GM23338 (cell line): ENCODE results near the gene PLCG2. TPM values are rescaled to one million over a fixed set of nuclear protein-coding genes. Genes with fewer than 3 reads are reported as not detected.

Source experiments
- ATAC-seq: fragments of 200-7000 bp; cut with Tn5 transposase; 3 replicates; pipeline ENCODE4 v1.9.1; 2020
- DNase-seq: peaks from one replicate; pipeline ENCODE4 v3.0.0-alpha.2; 2015; ENCODE audit warnings: low spot score
- H2AFZ ChIP-seq: fragments of 200-600 bp; sonication (generic); 2 replicates; pipeline ENCODE4 v1.8.0; 2016; ENCODE audit warnings: antibody characterized with exemption, mild to moderate bottlenecking, moderate library complexity
- H3F3A ChIP-seq: fragments of 200-600 bp; sonication (generic); replicated peaks from 2 replicates; pipeline ENCODE4 v1.8.0; 2017; ENCODE audit warnings: antibody characterized with exemption, mixed run types, low read depth
- H3K27ac ChIP-seq: fragments of 200-600 bp; sonication (generic); 2 replicates; pipeline ENCODE4 v1.6.1; 2016; ENCODE audit warnings: low read depth
- H3K27me3 ChIP-seq: fragments of 200-600 bp; sonication (generic); 2 replicates; pipeline ENCODE4 v1.8.0; 2016; ENCODE audit warnings: mild to moderate bottlenecking, mixed run types, moderate library complexity; ENCODE audit not compliant: insufficient read depth
- H3K36me3 ChIP-seq: fragments of 200-600 bp; sonication (generic); 2 replicates; pipeline ENCODE4 v1.8.0; 2016; ENCODE audit warnings: mild to moderate bottlenecking; ENCODE audit not compliant: insufficient read depth
- H3K4me1 ChIP-seq: fragments of 200-600 bp; sonication (generic); 2 replicates; pipeline ENCODE4 v1.8.0; 2016; ENCODE audit warnings: mild to moderate bottlenecking, moderate library complexity; ENCODE audit not compliant: insufficient read depth
- H3K4me2 ChIP-seq: fragments of 200-600 bp; sonication (generic); 2 replicates; pipeline ENCODE4 v1.7.1; 2017; ENCODE audit warnings: mixed run types
- H3K4me3 ChIP-seq: fragments of 200-600 bp; sonication (generic); 2 replicates; pipeline ENCODE4 v1.6.1; 2016; ENCODE audit warnings: mixed run types
- H3K79me2 ChIP-seq: fragments of 200-600 bp; sonication (generic); replicated peaks from 2 replicates; pipeline ENCODE4 v1.8.0; 2017; ENCODE audit warnings: mild to moderate bottlenecking; ENCODE audit not compliant: insufficient read depth
- H3K9me2 ChIP-seq: fragments of 200-600 bp; sonication (generic); 2 replicates; pipeline ENCODE4 v1.8.0; 2017; ENCODE audit not compliant: insufficient read depth
- H4K20me1 ChIP-seq: fragments of 200-600 bp; sonication (generic); replicated peaks from 2 replicates; pipeline ENCODE4 v1.8.0; 2017; ENCODE audit warnings: mild to moderate bottlenecking; ENCODE audit not compliant: insufficient read depth
- H3K27ac Mint-ChIP-seq: 2 replicates; pipeline ENCODE4 v1.8.0; 2020; ENCODE audit warnings: inconsistent platforms, mild to moderate bottlenecking, moderate library complexity, mixed read lengths
- H3K27me3 Mint-ChIP-seq: 3 replicates; pipeline ENCODE4 v1.8.0; 2022; ENCODE audit warnings: low read depth, mild to moderate bottlenecking, moderate library complexity, mixed read lengths, inconsistent platforms; ENCODE audit not compliant: insufficient read depth, poor library complexity
- H3K36me3 Mint-ChIP-seq: 3 replicates; pipeline ENCODE4 v1.8.0; 2021; ENCODE audit warnings: low read depth, mild to moderate bottlenecking, inconsistent platforms, moderate library complexity, mixed read lengths
- H3K4me1 Mint-ChIP-seq: 3 replicates; pipeline ENCODE4 v1.8.0; 2020; ENCODE audit warnings: mild to moderate bottlenecking, inconsistent platforms, mixed read lengths
- H3K4me3 Mint-ChIP-seq: 3 replicates; pipeline ENCODE4 v1.8.0; 2021; ENCODE audit warnings: moderate library complexity, mild to moderate bottlenecking, inconsistent platforms, mixed read lengths
- H3K9me3 Mint-ChIP-seq: 3 replicates; pipeline ENCODE4 v1.8.0; 2020; ENCODE audit warnings: moderate library complexity, mild to moderate bottlenecking, inconsistent platforms, mixed read lengths
- CREB1 ChIP-seq: fragments of 250-450 bp; sonication (Bioruptor Pico); IDR thresholded peaks from 2 replicates; pipeline ENCODE4 v1.5.0; 2020; ENCODE audit warnings: low read depth, mild to moderate bottlenecking, moderate library complexity
- ETS1 ChIP-seq: IDR thresholded peaks from 2 replicates; pipeline ENCODE4 v1.6.1; 2016; ENCODE audit warnings: antibody characterized with exemption
- EZH2phosphoT487 ChIP-seq: fragments of 200-600 bp; sonication (generic); IDR thresholded peaks from one replicate; pipeline ENCODE4 v1.8.1; 2018; ENCODE audit warnings: antibody characterized with exemption; ENCODE audit not compliant: unreplicated experiment
- JUNB ChIP-seq: IDR thresholded peaks from one replicate; pipeline ENCODE4 v1.6.1; 2016; ENCODE audit warnings: antibody characterized with exemption; ENCODE audit not compliant: unreplicated experiment
- NANOG ChIP-seq: IDR thresholded peaks from 2 replicates; pipeline ENCODE4 v1.6.1; 2016; ENCODE audit warnings: antibody characterized with exemption, borderline replicate concordance
- POLR2AphosphoS5 ChIP-seq: IDR thresholded peaks from 2 replicates; pipeline ENCODE4 v1.6.1; 2016; ENCODE audit warnings: antibody characterized with exemption, low read depth
- STAT1 ChIP-seq: IDR thresholded peaks from one replicate; pipeline ENCODE4 v1.6.1; 2016; ENCODE audit warnings: antibody characterized with exemption; ENCODE audit not compliant: unreplicated experiment
- polyA plus RNA-seq: library from polyadenylated mRNA; unstranded; fragments of >200 nt; fragmentation: Nextera tagmentation; extraction: Ambion mirVana; gene quantifications from 2 replicates; pipeline ENCODE4 v1.2.1, GENCODE V29; 2016
- total RNA-seq: library from RNA; depleted of rRNA; stranded (reverse); fragments of >200 nt; shearing (Covaris generic); gene quantifications from 2 replicates; pipeline ENCODE4 v1.2.3, GENCODE V29; 2014
- TF ChIP-seq, protein P1 (sequence below): fragments of 250-450 bp; sonication (Bioruptor Pico); IDR thresholded peaks from 2 replicates; pipeline ENCODE4 v1.5.0; 2020; ENCODE audit warnings: mild to moderate bottlenecking, moderate library complexity
- TF ChIP-seq, protein P2 (sequence below), 2 experiments: fragments of 200-600 bp in 1 of 2; sonication (generic) in 1 of 2; conservative IDR thresholded peaks; 2 replicates each; pipeline versions ENCODE4 v1.5.1 to v1.6.1; 2016 to 2017; ENCODE audit warnings: antibody characterized with exemption in 2 of 2, low read depth in 2 of 2, mild to moderate bottlenecking in 2 of 2, moderate library complexity in 1 of 2

Gene PLCG2
- total and polyA plus RNA-seq, 2 experiments from 2014 or later, result 2.4 to 5.9 TPM

DNA sequence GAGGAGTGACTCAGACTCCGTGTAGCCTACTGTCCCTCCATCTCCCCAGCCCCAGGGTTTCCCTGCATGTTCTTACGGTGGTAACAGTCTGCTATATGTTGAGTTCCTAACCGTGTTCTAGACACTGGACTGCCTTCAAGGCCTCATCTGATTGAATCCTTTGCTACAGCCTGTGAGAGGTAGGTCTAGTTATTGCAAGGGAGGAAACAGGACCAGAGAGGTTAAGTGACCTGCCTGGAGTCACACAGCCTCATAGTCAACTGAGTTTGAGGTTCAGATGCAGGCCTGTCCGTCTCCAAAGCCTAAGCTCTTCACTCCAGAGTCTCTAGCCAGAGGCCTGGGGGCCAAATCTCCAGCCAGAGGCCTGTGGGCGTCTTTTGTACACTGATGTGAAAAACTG lies 134.1 kb downstream of the PLCG2 start (continued):
- TF ChIP-seq, protein P1, sequence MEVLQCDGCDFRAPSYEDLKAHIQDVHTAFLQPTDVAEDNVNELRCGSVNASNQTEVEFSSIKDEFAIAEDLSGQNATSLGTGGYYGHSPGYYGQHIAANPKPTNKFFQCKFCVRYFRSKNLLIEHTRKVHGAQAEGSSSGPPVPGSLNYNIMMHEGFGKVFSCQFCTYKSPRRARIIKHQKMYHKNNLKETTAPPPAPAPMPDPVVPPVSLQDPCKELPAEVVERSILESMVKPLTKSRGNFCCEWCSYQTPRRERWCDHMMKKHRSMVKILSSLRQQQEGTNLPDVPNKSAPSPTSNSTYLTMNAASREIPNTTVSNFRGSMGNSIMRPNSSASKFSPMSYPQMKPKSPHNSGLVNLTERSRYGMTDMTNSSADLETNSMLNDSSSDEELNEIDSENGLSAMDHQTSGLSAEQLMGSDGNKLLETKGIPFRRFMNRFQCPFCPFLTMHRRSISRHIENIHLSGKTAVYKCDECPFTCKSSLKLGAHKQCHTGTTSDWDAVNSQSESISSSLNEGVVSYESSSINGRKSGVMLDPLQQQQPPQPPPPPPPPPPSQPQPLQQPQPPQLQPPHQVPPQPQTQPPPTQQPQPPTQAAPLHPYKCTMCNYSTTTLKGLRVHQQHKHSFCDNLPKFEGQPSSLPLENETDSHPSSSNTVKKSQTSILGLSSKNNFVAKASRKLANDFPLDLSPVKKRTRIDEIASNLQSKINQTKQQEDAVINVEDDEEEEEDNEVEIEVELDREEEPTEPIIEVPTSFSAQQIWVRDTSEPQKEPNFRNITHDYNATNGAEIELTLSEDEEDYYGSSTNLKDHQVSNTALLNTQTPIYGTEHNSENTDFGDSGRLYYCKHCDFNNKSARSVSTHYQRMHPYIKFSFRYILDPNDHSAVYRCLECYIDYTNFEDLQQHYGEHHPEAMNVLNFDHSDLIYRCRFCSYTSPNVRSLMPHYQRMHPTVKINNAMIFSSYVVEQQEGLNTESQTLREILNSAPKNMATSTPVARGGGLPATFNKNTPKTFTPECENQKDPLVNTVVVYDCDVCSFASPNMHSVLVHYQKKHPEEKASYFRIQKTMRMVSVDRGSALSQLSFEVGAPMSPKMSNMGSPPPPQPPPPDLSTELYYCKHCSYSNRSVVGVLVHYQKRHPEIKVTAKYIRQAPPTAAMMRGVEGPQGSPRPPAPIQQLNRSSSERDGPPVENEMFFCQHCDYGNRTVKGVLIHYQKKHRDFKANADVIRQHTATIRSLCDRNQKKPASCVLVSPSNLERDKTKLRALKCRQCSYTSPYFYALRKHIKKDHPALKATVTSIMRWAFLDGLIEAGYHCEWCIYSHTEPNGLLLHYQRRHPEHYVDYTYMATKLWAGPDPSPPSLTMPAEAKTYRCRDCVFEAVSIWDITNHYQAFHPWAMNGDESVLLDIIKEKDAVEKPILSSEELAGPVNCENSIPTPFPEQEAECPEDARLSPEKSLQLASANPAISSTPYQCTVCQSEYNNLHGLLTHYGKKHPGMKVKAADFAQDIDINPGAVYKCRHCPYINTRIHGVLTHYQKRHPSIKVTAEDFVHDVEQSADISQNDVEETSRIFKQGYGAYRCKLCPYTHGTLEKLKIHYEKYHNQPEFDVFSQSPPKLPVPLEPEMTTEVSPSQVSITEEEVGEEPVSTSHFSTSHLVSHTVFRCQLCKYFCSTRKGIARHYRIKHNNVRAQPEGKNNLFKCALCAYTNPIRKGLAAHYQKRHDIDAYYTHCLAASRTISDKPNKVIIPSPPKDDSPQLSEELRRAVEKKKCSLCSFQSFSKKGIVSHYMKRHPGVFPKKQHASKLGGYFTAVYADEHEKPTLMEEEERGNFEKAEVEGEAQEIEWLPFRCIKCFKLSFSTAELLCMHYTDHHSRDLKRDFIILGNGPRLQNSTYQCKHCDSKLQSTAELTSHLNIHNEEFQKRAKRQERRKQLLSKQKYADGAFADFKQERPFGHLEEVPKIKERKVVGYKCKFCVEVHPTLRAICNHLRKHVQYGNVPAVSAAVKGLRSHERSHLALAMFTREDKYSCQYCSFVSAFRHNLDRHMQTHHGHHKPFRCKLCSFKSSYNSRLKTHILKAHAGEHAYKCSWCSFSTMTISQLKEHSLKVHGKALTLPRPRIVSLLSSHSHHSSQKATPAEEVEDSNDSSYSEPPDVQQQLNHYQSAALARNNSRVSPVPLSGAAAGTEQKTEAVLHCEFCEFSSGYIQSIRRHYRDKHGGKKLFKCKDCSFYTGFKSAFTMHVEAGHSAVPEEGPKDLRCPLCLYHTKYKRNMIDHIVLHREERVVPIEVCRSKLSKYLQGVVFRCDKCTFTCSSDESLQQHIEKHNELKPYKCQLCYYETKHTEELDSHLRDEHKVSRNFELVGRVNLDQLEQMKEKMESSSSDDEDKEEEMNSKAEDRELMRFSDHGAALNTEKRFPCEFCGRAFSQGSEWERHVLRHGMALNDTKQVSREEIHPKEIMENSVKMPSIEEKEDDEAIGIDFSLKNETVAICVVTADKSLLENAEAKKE (CRISPR knock-in tag), result no peak
- TF ChIP-seq STAT1 (no peak), POLR2AphosphoS5 (no peak), CREB1 (CRISPR knock-in tag) (no peak), NANOG (no peak)

GRCh38 chr16:81917375-81917774 lies 138.3 kb downstream of the PLCG2 start:
- H3K36me3 Mint-ChIP-seq, result no peaks in the 10 kb centered on the region; the same call in 2 of the 3 replicates
- no peaks in the 10 kb centered on the region; the same call in 1 of the 2 replicates for H3K9me2 ChIP-seq
- no peak overlapping the region for H3K4me3 Mint-ChIP-seq
- TF ChIP-seq POLR2AphosphoS5 (no peak), JUNB (no peak), ETS1 (no peak), STAT1 (no peak), EZH2phosphoT487 (no peak)
- TF ChIP-seq, protein P2, sequence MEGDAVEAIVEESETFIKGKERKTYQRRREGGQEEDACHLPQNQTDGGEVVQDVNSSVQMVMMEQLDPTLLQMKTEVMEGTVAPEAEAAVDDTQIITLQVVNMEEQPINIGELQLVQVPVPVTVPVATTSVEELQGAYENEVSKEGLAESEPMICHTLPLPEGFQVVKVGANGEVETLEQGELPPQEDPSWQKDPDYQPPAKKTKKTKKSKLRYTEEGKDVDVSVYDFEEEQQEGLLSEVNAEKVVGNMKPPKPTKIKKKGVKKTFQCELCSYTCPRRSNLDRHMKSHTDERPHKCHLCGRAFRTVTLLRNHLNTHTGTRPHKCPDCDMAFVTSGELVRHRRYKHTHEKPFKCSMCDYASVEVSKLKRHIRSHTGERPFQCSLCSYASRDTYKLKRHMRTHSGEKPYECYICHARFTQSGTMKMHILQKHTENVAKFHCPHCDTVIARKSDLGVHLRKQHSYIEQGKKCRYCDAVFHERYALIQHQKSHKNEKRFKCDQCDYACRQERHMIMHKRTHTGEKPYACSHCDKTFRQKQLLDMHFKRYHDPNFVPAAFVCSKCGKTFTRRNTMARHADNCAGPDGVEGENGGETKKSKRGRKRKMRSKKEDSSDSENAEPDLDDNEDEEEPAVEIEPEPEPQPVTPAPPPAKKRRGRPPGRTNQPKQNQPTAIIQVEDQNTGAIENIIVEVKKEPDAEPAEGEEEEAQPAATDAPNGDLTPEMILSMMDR (conservative IDR thresholded peaks at IDR 0.05; ENCODE audit: low read depth in 2 of 2), result no peak

More at GRCh38 chr16:81917375-81917774, 138.3 kb downstream of the PLCG2 start:
- DNase-seq (no peak), ATAC-seq (no peak)
- no peak overlapping the region for H3K27ac Mint-ChIP-seq
- Histone ChIP-seq H3K79me2 (no peaks in the 10 kb centered on the region), H3K36me3 (no peaks in the 10 kb centered on the region), H3F3A (no peaks in the 10 kb centered on the region), H3K27me3 (no peaks in the 10 kb centered on the region), H3K27ac (no peak overlapping the region), H3K4me3 (no peak overlapping the region), H3K4me2 (no peak overlapping the region), H2AFZ (no peak overlapping the region), H3K4me1 (no peaks in the 10 kb centered on the region), H4K20me1 (no peaks in the 10 kb centered on the region; the same call in 1 of the 2 replicates)
- H3K27me3 Mint-ChIP-seq, result peaks cover 1% of the 10 kb centered on the region
- H3K4me1 Mint-ChIP-seq, result peaks cover 2% of the 10 kb centered on the region; the same call in 2 of the 3 replicates
- H3K9me3 Mint-ChIP-seq, result no peaks in the 10 kb centered on the region; the same call in 2 of the 3 replicates
